Astrocyte (in vitro differentiated cells and primary cell): ENCODE measurements around the gene TRIM41. TPM values are rescaled to one million over a fixed set of nuclear protein-coding genes. Genes with fewer than 3 reads are reported as not detected.

Experiments used
- DNase-seq: peaks from one replicate; pipeline ENCODE4 v3.0.0-alpha.2; 2010; ENCODE audit warnings: low read depth
- FAIRE-seq: peaks from 2 replicates; lab custom pipeline; 2011; peaks lifted over from hg19 to GRCh38; lab: Jason Lieb, UNC
- H2AFZ ChIP-seq: 2 replicates; pipeline ENCODE4 v1.6.0; 2012; ENCODE audit warnings: low read depth, low read length, inconsistent platforms
- H3K27ac ChIP-seq: 2 replicates; pipeline ENCODE4 v1.5.1; 2011; ENCODE audit warnings: low read depth, low read length, inconsistent platforms
- H3K27me3 ChIP-seq: 2 replicates; pipeline ENCODE4 v1.6.0; 2011; ENCODE audit warnings: low read length, inconsistent platforms; ENCODE audit not compliant: insufficient read depth
- H3K36me3 ChIP-seq: 2 replicates; pipeline ENCODE4 v1.5.1; 2011; ENCODE audit warnings: low read length, inconsistent platforms; ENCODE audit not compliant: insufficient read depth
- H3K4me1 ChIP-seq: 2 replicates; pipeline ENCODE4 v1.5.1; 2011; ENCODE audit warnings: low read length, inconsistent platforms; ENCODE audit not compliant: insufficient read depth
- H3K4me2 ChIP-seq: 2 replicates; pipeline ENCODE4 v1.6.0; 2012; ENCODE audit warnings: low read length, inconsistent platforms
- H3K4me3 ChIP-seq: 2 replicates; pipeline ENCODE4 v1.5.1; 2011; ENCODE audit warnings: low read depth, mild to moderate bottlenecking, low read length, inconsistent platforms; ENCODE audit not compliant: insufficient read depth
- H3K79me2 ChIP-seq: 2 replicates; pipeline ENCODE4 v1.6.0; 2012; ENCODE audit warnings: mild to moderate bottlenecking, low read length, inconsistent platforms; ENCODE audit not compliant: insufficient read depth
- H3K9ac ChIP-seq: 2 replicates; pipeline ENCODE4 v1.6.0; 2012; ENCODE audit warnings: mild to moderate bottlenecking, low read length, inconsistent platforms
- H3K9me3 ChIP-seq: 2 replicates; pipeline ENCODE4 v1.5.1; 2012; ENCODE audit warnings: low read depth, mild to moderate bottlenecking, low read length, inconsistent platforms; ENCODE audit not compliant: insufficient read depth
- H4K20me1 ChIP-seq: 2 replicates; pipeline ENCODE4 v1.6.0; 2012; ENCODE audit warnings: low read length, inconsistent platforms; ENCODE audit not compliant: insufficient read depth
- H3K27ac Mint-ChIP-seq: one replicate; pipeline ENCODE4 v1.8.0; 2021; ENCODE audit warnings: mild to moderate bottlenecking, mixed read lengths; ENCODE audit not compliant: unreplicated experiment
- H3K27me3 Mint-ChIP-seq: one replicate; pipeline ENCODE4 v1.8.0; 2021; ENCODE audit warnings: low read depth, mixed read lengths; ENCODE audit not compliant: unreplicated experiment
- H3K36me3 Mint-ChIP-seq: one replicate; pipeline ENCODE4 v1.8.0; 2021; ENCODE audit warnings: low read depth, mixed read lengths; ENCODE audit not compliant: unreplicated experiment
- H3K4me1 Mint-ChIP-seq: one replicate; pipeline ENCODE4 v1.8.0; 2021; ENCODE audit warnings: low read depth, mixed read lengths; ENCODE audit not compliant: unreplicated experiment
- H3K4me3 Mint-ChIP-seq: one replicate; pipeline ENCODE4 v1.8.0; 2021; ENCODE audit warnings: mild to moderate bottlenecking, moderate library complexity, mixed read lengths; ENCODE audit not compliant: unreplicated experiment
- H3K9me3 Mint-ChIP-seq: one replicate; pipeline ENCODE4 v1.8.0; 2021; ENCODE audit warnings: mild to moderate bottlenecking, mixed read lengths; ENCODE audit not compliant: unreplicated experiment
- CTCF ChIP-seq: IDR thresholded peaks from 2 replicates; pipeline ENCODE4 v1.5.1; 2011; ENCODE audit warnings: low read depth, mild to moderate bottlenecking, inconsistent platforms, low read length, moderate library complexity; ENCODE audit not compliant: insufficient read depth
- EZH2 ChIP-seq: IDR thresholded peaks from 2 replicates; pipeline ENCODE4 v1.6.1; 2012; ENCODE audit warnings: mild to moderate bottlenecking, low read length, inconsistent platforms; ENCODE audit not compliant: insufficient read depth
- total RNA-seq: library from RNA; stranded (reverse); gene quantifications from 2 replicates; pipeline ENCODE4 v1.2.1, GENCODE V29; 2021

Gene TRIM41
- total RNA-seq, 1 donor from 2014 or later: 20.9 TPM

GRCh38 chr5:181217803-181218062 lies 5.3 kb upstream of the TRIM41 start:
- Mint-ChIP-seq H3K9me3 (no peaks in the 10 kb centered on the region), H3K36me3 (no peaks in the 10 kb centered on the region), H3K27ac (peak overlapping the region; percentile 73), H3K4me1 (peaks cover 4% of the 10 kb centered on the region), H3K4me3 (peak overlapping the region; percentile 85), H3K27me3 (peaks cover 5% of the 10 kb centered on the region)
- Histone ChIP-seq H3K9ac (no peak overlapping the region), H3K27ac (no peak overlapping the region), H2AFZ (peak overlapping the region; percentile 86), H3K4me3 (peak overlapping the region; percentile 41), H3K9me3 (no peaks in the 10 kb centered on the region), H3K27me3 (peaks cover under 1% of the 10 kb centered on the region), H3K4me1 (peaks cover 17% of the 10 kb centered on the region), H3K79me2 (no peaks in the 10 kb centered on the region), H3K36me3 (no peaks in the 10 kb centered on the region), H4K20me1 (peaks cover 5% of the 10 kb centered on the region), H3K4me2 (peak overlapping the region; percentile 83)
- no peak for DNase-seq
- TF ChIP-seq CTCF (no peak), EZH2 (no peak)
- no peak for FAIRE-seq

- H3K9me3 ChIP-seq: no peaks in the 10 kb centered on the region
- H3K36me3 Mint-ChIP-seq: no peaks in the 10 kb centered on the region
- H3K79me2 ChIP-seq: peaks cover 2% of the 10 kb centered on the region
- no peak for TF ChIP-seq EZH2
- no peak for TF ChIP-seq CTCF
- H2AFZ ChIP-seq: peak overlapping the region; percentile 75
- no peaks in the 10 kb centered on the region for H3K9me3 Mint-ChIP-seq
- H3K9ac ChIP-seq: no peak overlapping the region
- peaks cover under 1% of the 10 kb centered on the region for H3K27me3 Mint-ChIP-seq
- no peaks in the 10 kb centered on the region for H3K27me3 ChIP-seq
- H3K4me3 Mint-ChIP-seq: peak overlapping the region; percentile 85
- no peak for DNase-seq
- H3K27ac ChIP-seq: no peak overlapping the region
- peaks cover 4% of the 10 kb centered on the region for H3K4me1 Mint-ChIP-seq
- H4K20me1 ChIP-seq: peaks cover 5% of the 10 kb centered on the region
- H3K4me2 ChIP-seq: peak overlapping the region; percentile 83
- peaks cover 17% of the 10 kb centered on the region for H3K4me1 ChIP-seq
- no peak for FAIRE-seq
- H3K36me3 ChIP-seq: no peaks in the 10 kb centered on the region
- H3K4me3 ChIP-seq: peak overlapping the region; percentile 48
- H3K27ac Mint-ChIP-seq: no peak overlapping the region
These were observed 4.3 kb upstream of the TRIM41 start for GRCh38 chr5:181218795-181219124.

- Mint-ChIP-seq H3K27me3 (no peaks in the 10 kb centered on the region), H3K9me3 (no peaks in the 10 kb centered on the region), H3K4me1 (peaks cover 8% of the 10 kb centered on the region), H3K27ac (no peak overlapping the region), H3K36me3 (no peaks in the 10 kb centered on the region), H3K4me3 (no peak overlapping the region)
- Histone ChIP-seq H3K4me3 (no peak overlapping the region), H3K36me3 (no peaks in the 10 kb centered on the region), H3K27me3 (no peaks in the 10 kb centered on the region), H3K4me1 (peaks cover 23% of the 10 kb centered on the region), H3K79me2 (peaks cover 9% of the 10 kb centered on the region), H4K20me1 (peaks cover 5% of the 10 kb centered on the region), H3K9ac (no peak overlapping the region), H3K27ac (no peak overlapping the region), H2AFZ (no peak overlapping the region), H3K4me2 (no peak overlapping the region), H3K9me3 (no peaks in the 10 kb centered on the region)
- FAIRE-seq (no peak), DNase-seq (no peak)
- TF ChIP-seq CTCF (no peak), EZH2 (no peak)
These were observed 3.6 kb upstream of the TRIM41 start for GRCh38 chr5:181219262-181220177.
